SK-N-SH treated with all-trans-retinoic acid at 6 μM for 48 hours (cell line): Measurements from ENCODE around the gene PRDM10.

Experiments used
- ATAC-seq: fragments of 200-7000 bp; cut with Tn5 transposase; 3 replicates; pipeline ENCODE4 v1.9.1; 2020; ENCODE audit warnings: mild to moderate bottlenecking, moderate library complexity
- ARNTL ChIP-seq: fragments of 450-650 bp; formaldehyde crosslinking; IDR thresholded peaks from 2 replicates; pipeline ENCODE4 v1.5.0; 2020; ENCODE audit warnings: low read depth, mild to moderate bottlenecking, moderate library complexity, borderline replicate concordance
- BACH2 ChIP-seq: fragments of 250-450 bp; sonication (Bioruptor Pico); IDR thresholded peaks from 2 replicates; pipeline ENCODE4 v1.9.0; 2021; ENCODE audit warnings: mild to moderate bottlenecking, borderline replicate concordance
- CREB5 ChIP-seq: fragments of 250-450 bp; sonication (Bioruptor Pico); IDR thresholded peaks from 2 replicates; pipeline ENCODE4 v1.5.1; 2020; ENCODE audit warnings: low read depth, mild to moderate bottlenecking, moderate library complexity
- CSDC2 ChIP-seq: fragments of 250-450 bp; sonication (Bioruptor Pico); IDR thresholded peaks from 2 replicates; pipeline ENCODE4 v1.5.0; 2020; ENCODE audit warnings: mild to moderate bottlenecking, moderate library complexity
- ESRRG ChIP-seq: fragments of 250-450 bp; sonication (Bioruptor Pico); IDR thresholded peaks from 2 replicates; pipeline ENCODE4 v1.6.1; 2021; ENCODE audit warnings: mild to moderate bottlenecking
- GLIS3 ChIP-seq: fragments of 250-450 bp; sonication (Bioruptor Pico); IDR thresholded peaks from 2 replicates; pipeline ENCODE4 v1.5.0; 2020; ENCODE audit warnings: mild to moderate bottlenecking, moderate library complexity
- ISL1 ChIP-seq: fragments of 250-450 bp; sonication (Bioruptor Pico); IDR thresholded peaks from 2 replicates; pipeline ENCODE4 v2.1.2; 2022; ENCODE audit warnings: mild to moderate bottlenecking, moderate library complexity
- OSR1 ChIP-seq: fragments of 250-450 bp; sonication (Bioruptor Pico); IDR thresholded peaks from 2 replicates; pipeline ENCODE4 v1.8.0; 2022; ENCODE audit warnings: moderate library complexity, mild to moderate bottlenecking, inconsistent platforms
- PATZ1 ChIP-seq: fragments of 250-450 bp; sonication (Bioruptor Pico); IDR thresholded peaks from 2 replicates; pipeline ENCODE4 v1.8.0; 2020; ENCODE audit warnings: mild to moderate bottlenecking, moderate library complexity, borderline replicate concordance
- POU6F1 ChIP-seq: fragments of 250-450 bp; sonication (Bioruptor Pico); IDR thresholded peaks from 2 replicates; pipeline ENCODE4 v1.8.0; 2021; ENCODE audit warnings: low read depth, mild to moderate bottlenecking, moderate library complexity, borderline replicate concordance
- PPARA ChIP-seq: fragments of 250-450 bp; sonication (Bioruptor Pico); IDR thresholded peaks from 2 replicates; pipeline ENCODE4 v1.5.0; 2020; ENCODE audit warnings: mild to moderate bottlenecking, borderline replicate concordance
- RARB ChIP-seq: fragments of 250-450 bp; sonication (Bioruptor Pico); IDR thresholded peaks from 2 replicates; pipeline ENCODE4 v1.8.0; 2021; ENCODE audit warnings: mild to moderate bottlenecking, moderate library complexity
- TCF4 ChIP-seq: fragments of 250-450 bp; sonication (Bioruptor Pico); IDR thresholded peaks from 2 replicates; pipeline ENCODE4 v1.8.0; 2021; ENCODE audit warnings: mild to moderate bottlenecking, moderate library complexity, borderline replicate concordance
- TOX ChIP-seq: fragments of 250-450 bp; sonication (Bioruptor Pico); IDR thresholded peaks from 2 replicates; pipeline ENCODE4 v1.8.0; 2021; ENCODE audit warnings: mild to moderate bottlenecking, moderate library complexity, borderline replicate concordance
- ZC3H10 ChIP-seq: fragments of 250-450 bp; sonication (Bioruptor Pico); IDR thresholded peaks from 2 replicates; pipeline ENCODE4 v1.5.1; 2021; ENCODE audit warnings: mild to moderate bottlenecking, moderate library complexity
- ZFP30 ChIP-seq: fragments of 450-650 bp; formaldehyde crosslinking; IDR thresholded peaks from 2 replicates; pipeline ENCODE4 v1.5.0; 2022; ENCODE audit warnings: mild to moderate bottlenecking, moderate library complexity
- ZNF565 ChIP-seq: fragments of 450-650 bp; formaldehyde crosslinking; conservative IDR thresholded peaks from 2 replicates; pipeline ENCODE4 v1.5.0; 2020; ENCODE audit warnings: low read depth, mild to moderate bottlenecking, moderate library complexity
- ZNF70 ChIP-seq: fragments of 450-650 bp; formaldehyde crosslinking; IDR thresholded peaks from 2 replicates; pipeline ENCODE4 v1.5.0; 2020; ENCODE audit warnings: mild to moderate bottlenecking, moderate library complexity
- ZNF8 ChIP-seq: fragments of 450-650 bp; formaldehyde crosslinking; IDR thresholded peaks from 2 replicates; pipeline ENCODE4 v1.5.0; 2020; ENCODE audit warnings: mild to moderate bottlenecking, moderate library complexity
- TF ChIP-seq, protein P1 (sequence below): fragments of 250-450 bp; sonication (Bioruptor Pico); IDR thresholded peaks from 2 replicates; pipeline ENCODE4 v1.5.1; 2021; ENCODE audit warnings: mild to moderate bottlenecking, moderate library complexity
- TF ChIP-seq, protein P2 (sequence below): fragments of 250-450 bp; sonication (Bioruptor Pico); IDR thresholded peaks from 2 replicates; pipeline ENCODE4 v1.5.0; 2020; ENCODE audit warnings: mild to moderate bottlenecking, moderate library complexity

Gene PRDM10

DNA sequence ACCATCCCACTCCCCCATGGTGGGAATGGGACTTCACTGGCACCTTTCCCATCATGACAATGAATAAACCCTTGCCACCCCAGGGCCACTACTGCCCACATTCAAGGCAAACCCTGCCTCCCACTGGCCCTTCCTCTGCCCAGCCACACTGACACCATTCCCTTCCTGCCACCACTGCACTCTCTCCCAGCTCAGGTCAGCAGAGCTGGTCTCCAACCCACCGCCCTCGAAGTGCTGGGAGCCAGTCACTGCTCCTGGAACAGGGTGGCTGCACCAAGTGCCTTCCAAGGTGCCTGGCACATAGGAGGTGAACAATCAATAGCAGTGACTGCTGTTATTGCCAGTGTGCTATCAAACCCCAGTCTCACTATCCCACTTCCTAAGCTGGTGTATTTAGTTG is 27.1 kb downstream of the PRDM10 start:
- ATAC-seq: no peak

DNA sequence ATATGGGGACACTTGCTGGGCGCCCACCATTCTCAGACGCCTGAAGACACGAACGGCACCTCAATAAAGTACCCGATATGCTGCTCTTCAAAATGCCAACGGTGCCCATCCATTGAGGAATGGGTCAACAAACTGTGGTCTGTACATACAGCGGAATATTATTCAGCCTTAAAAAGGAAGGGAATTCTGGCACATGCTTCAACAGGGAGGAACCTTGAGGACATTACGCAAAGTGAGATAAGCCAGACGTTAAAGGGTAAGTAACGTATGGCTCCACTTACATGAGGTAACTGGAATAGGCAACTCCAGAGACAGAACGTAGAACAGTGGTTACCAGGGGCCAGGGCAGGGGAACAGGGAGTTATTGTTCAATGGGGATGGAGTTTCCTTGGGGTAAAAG is 28.0 kb downstream of the PRDM10 start:
- ATAC-seq: no peak
- no peak for TF ChIP-seq PPARA (CRISPR knock-in tag)
- no peak for TF ChIP-seq ARNTL (CRISPR knock-in tag)
- TF ChIP-seq TCF4 (CRISPR knock-in tag): no peak

More for the DNA sequence above, 27.1 kb downstream of the PRDM10 start:
- no peak for TF ChIP-seq POU6F1 (CRISPR knock-in tag)
- TF ChIP-seq TCF4 (CRISPR knock-in tag): no peak

GRCh38 chr11:129974237-129974636 is 28.4 kb downstream of the PRDM10 start:
- ATAC-seq: no peak

GRCh38 chr11:129973809-129974208 is 28.8 kb downstream of the PRDM10 start:
- no peak; the same call in 2 of the 3 replicates for ATAC-seq
- no peak for TF ChIP-seq BACH2 (CRISPR knock-in tag)
- no peak for TF ChIP-seq ZNF8 (CRISPR knock-in tag)
- TF ChIP-seq PATZ1 (CRISPR knock-in tag): no peak
- TF ChIP-seq ISL1 (CRISPR knock-in tag): no peak
- no peak for TF ChIP-seq CSDC2
- TF ChIP-seq ARNTL (CRISPR knock-in tag): no peak

More at GRCh38 chr11:129974237-129974636, 28.4 kb downstream of the PRDM10 start:
- TF ChIP-seq ZNF565 (CRISPR knock-in tag) (no peak), GLIS3 (CRISPR knock-in tag) (no peak), ZC3H10 (no peak), ZFP30 (CRISPR knock-in tag) (no peak), ZNF70 (CRISPR knock-in tag) (no peak), TOX (CRISPR knock-in tag) (no peak), PPARA (CRISPR knock-in tag) (no peak), PATZ1 (CRISPR knock-in tag) (no peak), CREB5 (CRISPR knock-in tag) (no peak), ESRRG (CRISPR knock-in tag) (no peak), OSR1 (CRISPR knock-in tag) (no peak), RARB (CRISPR knock-in tag) (no peak)
- TF ChIP-seq, protein P1, sequence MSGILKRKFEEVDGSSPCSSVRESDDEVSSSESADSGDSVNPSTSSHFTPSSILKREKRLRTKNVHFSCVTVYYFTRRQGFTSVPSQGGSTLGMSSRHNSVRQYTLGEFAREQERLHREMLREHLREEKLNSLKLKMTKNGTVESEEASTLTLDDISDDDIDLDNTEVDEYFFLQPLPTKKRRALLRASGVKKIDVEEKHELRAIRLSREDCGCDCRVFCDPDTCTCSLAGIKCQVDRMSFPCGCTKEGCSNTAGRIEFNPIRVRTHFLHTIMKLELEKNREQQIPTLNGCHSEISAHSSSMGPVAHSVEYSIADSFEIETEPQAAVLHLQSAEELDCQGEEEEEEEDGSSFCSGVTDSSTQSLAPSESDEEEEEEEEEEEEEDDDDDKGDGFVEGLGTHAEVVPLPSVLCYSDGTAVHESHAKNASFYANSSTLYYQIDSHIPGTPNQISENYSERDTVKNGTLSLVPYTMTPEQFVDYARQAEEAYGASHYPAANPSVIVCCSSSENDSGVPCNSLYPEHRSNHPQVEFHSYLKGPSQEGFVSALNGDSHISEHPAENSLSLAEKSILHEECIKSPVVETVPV (CRISPR knock-in tag): no peak
- TF ChIP-seq, protein P2, sequence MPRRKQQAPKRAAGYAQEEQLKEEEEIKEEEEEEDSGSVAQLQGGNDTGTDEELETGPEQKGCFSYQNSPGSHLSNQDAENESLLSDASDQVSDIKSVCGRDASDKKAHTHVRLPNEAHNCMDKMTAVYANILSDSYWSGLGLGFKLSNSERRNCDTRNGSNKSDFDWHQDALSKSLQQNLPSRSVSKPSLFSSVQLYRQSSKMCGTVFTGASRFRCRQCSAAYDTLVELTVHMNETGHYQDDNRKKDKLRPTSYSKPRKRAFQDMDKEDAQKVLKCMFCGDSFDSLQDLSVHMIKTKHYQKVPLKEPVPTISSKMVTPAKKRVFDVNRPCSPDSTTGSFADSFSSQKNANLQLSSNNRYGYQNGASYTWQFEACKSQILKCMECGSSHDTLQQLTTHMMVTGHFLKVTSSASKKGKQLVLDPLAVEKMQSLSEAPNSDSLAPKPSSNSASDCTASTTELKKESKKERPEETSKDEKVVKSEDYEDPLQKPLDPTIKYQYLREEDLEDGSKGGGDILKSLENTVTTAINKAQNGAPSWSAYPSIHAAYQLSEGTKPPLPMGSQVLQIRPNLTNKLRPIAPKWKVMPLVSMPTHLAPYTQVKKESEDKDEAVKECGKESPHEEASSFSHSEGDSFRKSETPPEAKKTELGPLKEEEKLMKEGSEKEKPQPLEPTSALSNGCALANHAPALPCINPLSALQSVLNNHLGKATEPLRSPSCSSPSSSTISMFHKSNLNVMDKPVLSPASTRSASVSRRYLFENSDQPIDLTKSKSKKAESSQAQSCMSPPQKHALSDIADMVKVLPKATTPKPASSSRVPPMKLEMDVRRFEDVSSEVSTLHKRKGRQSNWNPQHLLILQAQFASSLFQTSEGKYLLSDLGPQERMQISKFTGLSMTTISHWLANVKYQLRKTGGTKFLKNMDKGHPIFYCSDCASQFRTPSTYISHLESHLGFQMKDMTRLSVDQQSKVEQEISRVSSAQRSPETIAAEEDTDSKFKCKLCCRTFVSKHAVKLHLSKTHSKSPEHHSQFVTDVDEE (CRISPR knock-in tag): no peak
